HepG2 (cell line): Measurements from ENCODE around the gene MYL6. TPM values are rescaled to one million over a fixed set of nuclear protein-coding genes. Genes with fewer than 3 reads are reported as not detected.
A peak's percentile ranks its signal among the peaks of the same experiment; 100 is the strongest.

Experiments
- ARID4A ChIP-seq: sonication (generic); formaldehyde crosslinking; IDR thresholded peaks from 2 replicates; pipeline ENCODE4 v1.5.0; 2020; ENCODE audit warnings: mild to moderate bottlenecking, missing genetic modification reagents, borderline replicate concordance
- CBFB ChIP-seq: sonication (generic); formaldehyde crosslinking; IDR thresholded peaks from 2 replicates; pipeline ENCODE4 v1.4.0; 2020; ENCODE audit warnings: missing genetic modification reagents
- CC2D1A ChIP-seq: sonication (generic); formaldehyde crosslinking; IDR thresholded peaks from 2 replicates; pipeline ENCODE4 v1.8.1; 2023; ENCODE audit warnings: mild to moderate bottlenecking, missing genetic modification reagents
- ETV5 ChIP-seq: IDR thresholded peaks from 2 replicates; pipeline ENCODE4 v1.6.1; 2018; ENCODE audit warnings: missing biosample characterization, missing genetic modification reagents, inconsistent platforms, borderline replicate concordance
- HES4 ChIP-seq: sonication (generic); formaldehyde crosslinking; IDR thresholded peaks from 2 replicates; pipeline ENCODE4 v1.9.0; 2021; ENCODE audit warnings: mild to moderate bottlenecking, missing genetic modification reagents, borderline replicate concordance
- IRF9 ChIP-seq: sonication (generic); formaldehyde crosslinking; IDR thresholded peaks from 2 replicates; pipeline ENCODE4 v1.8.0; 2022; ENCODE audit warnings: missing genetic modification reagents, mild to moderate bottlenecking, borderline replicate concordance
- KMT2B ChIP-seq: IDR thresholded peaks from 2 replicates; pipeline ENCODE4 v1.6.1; 2016; ENCODE audit warnings: missing genetic modification reagents, missing compliant biosample characterization
- MAFK ChIP-seq, 2 experiments: IDR thresholded peaks in 1 of 2; conservative IDR thresholded peaks in 1 of 2; 2 replicates each; pipeline ENCODE4 v1.6.1; 2011; ENCODE audit warnings: improper control_type of control experiment in 2 of 2, low read length in 2 of 2
- MED13 ChIP-seq: sonication (generic); formaldehyde crosslinking; IDR thresholded peaks from 2 replicates; pipeline ENCODE4 v1.5.0; 2020; ENCODE audit warnings: missing genetic modification reagents
- MZF1 ChIP-seq: sonication (generic); formaldehyde crosslinking; IDR thresholded peaks from 2 replicates; pipeline ENCODE4 v1.8.1; 2023; ENCODE audit warnings: mild to moderate bottlenecking, missing genetic modification reagents, borderline replicate concordance
- NR2F6 ChIP-seq, 2 experiments: IDR thresholded peaks; 2 replicates each; pipeline ENCODE4 v1.6.1; 2016; ENCODE audit warnings: antibody characterized with exemption in 1 of 2, mild to moderate bottlenecking in 1 of 2
- RFXAP ChIP-seq: sonication (generic); formaldehyde crosslinking; IDR thresholded peaks from 2 replicates; pipeline ENCODE4 v1.4.0; 2020; ENCODE audit warnings: missing genetic modification reagents, borderline replicate concordance
- SALL1 ChIP-seq: sonication (generic); formaldehyde crosslinking; IDR thresholded peaks from 2 replicates; pipeline ENCODE4 v1.8.0; 2022; ENCODE audit warnings: mild to moderate bottlenecking, missing genetic modification reagents
- SOX13 ChIP-seq, 3 experiments: fragments of 450-650 bp in 1 of 3; sonication (generic) in 1 of 3; formaldehyde crosslinking in 1 of 3; IDR thresholded peaks in 2 of 3; conservative IDR thresholded peaks in 1 of 3; 2 replicates each; pipeline versions ENCODE4 v1.5.0 to v1.6.1; 2016 to 2020; ENCODE audit warnings: antibody characterized with exemption in 1 of 3, mild to moderate bottlenecking in 1 of 3, missing compliant biosample characterization in 1 of 3, missing genetic modification reagents in 1 of 3, moderate library complexity in 1 of 3
- TCF7L2 ChIP-seq: IDR thresholded peaks from 2 replicates; pipeline ENCODE4 v1.6.1; 2011; ENCODE audit warnings: mild to moderate bottlenecking, low read depth, low read length, moderate library complexity
- TOPORS ChIP-seq: sonication (generic); formaldehyde crosslinking; IDR thresholded peaks from 2 replicates; pipeline ENCODE4 v1.8.0; 2023; ENCODE audit warnings: mild to moderate bottlenecking, missing genetic modification reagents
- TSC22D2 ChIP-seq: sonication (generic); formaldehyde crosslinking; IDR thresholded peaks from 2 replicates; pipeline ENCODE4 v1.5.1; 2020; ENCODE audit warnings: missing genetic modification reagents, mild to moderate bottlenecking, borderline replicate concordance
- ZNF343 ChIP-seq: sonication (generic); formaldehyde crosslinking; IDR thresholded peaks from 2 replicates; pipeline ENCODE4 v1.4.0; 2020; ENCODE audit warnings: mild to moderate bottlenecking, missing genetic modification reagents
- ZNF362 ChIP-seq: sonication (generic); formaldehyde crosslinking; IDR thresholded peaks from 2 replicates; pipeline ENCODE4 v1.4.0; 2020; ENCODE audit warnings: missing genetic modification reagents, mild to moderate bottlenecking, borderline replicate concordance
- ZNF367 ChIP-seq: sonication (generic); formaldehyde crosslinking; IDR thresholded peaks from 2 replicates; pipeline ENCODE4 v1.4.0; 2020; ENCODE audit warnings: missing genetic modification reagents, borderline replicate concordance
- polyA plus RNA-seq, 8 experiments: library from polyadenylated mRNA; depleted of rRNA in 3 of 8; stranded (reverse) in 7 of 8; unstranded in 1 of 8; fragments of >200 nt; fragmentation: Illumina TruSeq in 4 of 8; extraction: Trizol in 4 of 8; gene quantifications; 2 replicates each; pipeline versions ENCODE4 v1.2.1 to v1.2.3, GENCODE V29; 2011 to 2016; ENCODE audit warnings: low read depth in 4 of 8, missing spikeins in 1 of 8, mixed read lengths in 1 of 8; ENCODE audit not compliant: insufficient read depth in 1 of 8
- total RNA-seq, 5 experiments: library from RNA; depleted of rRNA; stranded (reverse); fragments of >200 nt; fragmentation: Illumina TruSeq; extraction: Trizol; gene quantifications; 2 replicates each; pipeline ENCODE4 v1.2.3, GENCODE V29; 2016; ENCODE audit warnings: low read depth in 1 of 5
- TF ChIP-seq, protein P1 (sequence below): sonication (generic); formaldehyde crosslinking; IDR thresholded peaks from 2 replicates; pipeline ENCODE4 v1.5.1; 2020; ENCODE audit warnings: missing genetic modification reagents, mild to moderate bottlenecking, borderline replicate concordance
- TF ChIP-seq, protein P2 (sequence below): sonication (generic); formaldehyde crosslinking; IDR thresholded peaks from 2 replicates; pipeline ENCODE4 v1.4.0; 2020; ENCODE audit warnings: missing genetic modification reagents; ENCODE audit errors: not compliant biosample characterization

The MYL6 gene
- total and polyA plus RNA-seq, 2 of the 13 experiments (the other 11 are each of a cell fraction or from before 2014, with no cell fraction given), result 1,127 to 1,192 TPM

DNA sequence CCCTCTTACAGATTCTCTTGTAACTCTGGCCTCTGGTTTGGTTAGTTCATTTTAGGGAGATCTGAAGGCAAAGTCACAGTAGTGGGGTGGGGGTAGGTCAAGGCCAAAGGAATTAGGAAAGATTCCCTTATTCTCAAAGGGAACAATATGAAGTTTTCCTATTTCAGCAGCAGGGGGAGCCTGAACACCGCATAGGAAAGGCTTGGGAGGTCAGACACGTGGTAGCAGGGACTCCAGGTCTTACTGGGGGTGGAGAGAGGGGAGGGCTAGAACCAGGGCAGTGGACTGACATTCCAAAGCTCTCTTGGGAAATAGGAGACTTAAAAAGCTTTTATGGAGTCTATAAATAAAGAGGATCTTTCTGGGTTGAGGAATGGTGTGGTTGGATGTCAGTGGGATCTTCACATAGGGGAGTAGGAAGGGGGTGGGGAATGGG lies 38.8 kb upstream of the MYL6 start (continued):
- TF ChIP-seq ARID4A (CRISPR knock-in tag), result peak; percentile 62; the same call in 1 of the 2 replicates
- 0 out of 2 replicates have a peak, but pooled peaks have one; percentile 25 for TF ChIP-seq SALL1 (CRISPR knock-in tag)
- no peak for TF ChIP-seq TOPORS (CRISPR knock-in tag)
- TF ChIP-seq TSC22D2 (CRISPR knock-in tag), result no peak
- no peak for TF ChIP-seq MAFK (conservative IDR thresholded peaks at IDR 0.05 in 1 of 2, IDR thresholded peaks at IDR 0.05 in 1 of 2; ENCODE audit: low read length in 2 of 2)
- TF ChIP-seq KMT2B, result no peak
- no peak for TF ChIP-seq IRF9 (CRISPR knock-in tag)
- TF ChIP-seq, protein P1, sequence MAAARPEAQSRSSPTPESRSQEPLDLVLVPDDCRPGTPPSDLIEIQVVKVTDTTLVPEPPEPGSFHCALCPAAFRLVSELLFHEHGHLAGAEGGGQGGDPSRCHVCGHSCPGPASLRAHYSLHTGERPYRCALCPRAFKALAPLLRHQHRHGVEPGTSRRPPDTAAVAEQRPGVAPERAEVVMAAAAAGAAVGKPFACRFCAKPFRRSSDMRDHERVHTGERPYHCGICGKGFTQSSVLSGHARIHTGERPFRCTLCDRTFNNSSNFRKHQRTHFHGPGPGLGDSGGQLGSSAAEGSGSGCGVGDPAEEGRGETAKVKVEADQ (CRISPR knock-in tag), result no peak
- no peak for TF ChIP-seq TCF7L2
- no peak for TF ChIP-seq HES4 (CRISPR knock-in tag)
- TF ChIP-seq ZNF362, result no peak
- no peak for TF ChIP-seq ZNF343 (CRISPR knock-in tag)
- TF ChIP-seq ETV5 (CRISPR knock-in tag), result no peak
- no peak for TF ChIP-seq CBFB (CRISPR knock-in tag)
- TF ChIP-seq MED13, result no peak
- TF ChIP-seq NR2F6 (IDR thresholded peaks at IDR 0.05), result peak; percentile 84
- TF ChIP-seq NR2F6 (CRISPR knock-in tag; IDR thresholded peaks at IDR 0.05), result peak; percentile 84
- TF ChIP-seq, protein P2, sequence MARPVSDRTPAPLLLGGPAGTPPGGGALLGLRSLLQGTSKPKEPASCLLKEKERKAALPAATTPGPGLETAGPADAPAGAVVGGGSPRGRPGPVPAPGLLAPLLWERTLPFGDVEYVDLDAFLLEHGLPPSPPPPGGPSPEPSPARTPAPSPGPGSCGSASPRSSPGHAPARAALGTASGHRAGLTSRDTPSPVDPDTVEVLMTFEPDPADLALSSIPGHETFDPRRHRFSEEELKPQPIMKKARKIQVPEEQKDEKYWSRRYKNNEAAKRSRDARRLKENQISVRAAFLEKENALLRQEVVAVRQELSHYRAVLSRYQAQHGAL (CRISPR knock-in tag), result no peak
- no peak for TF ChIP-seq CC2D1A (CRISPR knock-in tag)
- no peak for TF ChIP-seq MZF1 (CRISPR knock-in tag)
- TF ChIP-seq ZNF367 (CRISPR knock-in tag), result no peak
- TF ChIP-seq RFXAP (CRISPR knock-in tag), result no peak
- TF ChIP-seq SOX13 (IDR thresholded peaks at IDR 0.05), result no peak
- no peak for TF ChIP-seq SOX13 (CRISPR knock-in tag; conservative IDR thresholded peaks at IDR 0.05 in 1 of 2, IDR thresholded peaks at IDR 0.05 in 1 of 2)
